NCI-H446 (cell line): Measurements from ENCODE around the gene MC1R.
"Not testable (repeated sequence)": the region's sequence is repeated elsewhere in the genome, so short reads cannot be mapped to it uniquely, and the experiment has no call there.

Source experiments
- DNase-seq, 2 experiments: peaks; one replicate each; lab custom pipeline; 2025; lab: John Stamatoyannopoulos, UW

Gene MC1R

DNA sequence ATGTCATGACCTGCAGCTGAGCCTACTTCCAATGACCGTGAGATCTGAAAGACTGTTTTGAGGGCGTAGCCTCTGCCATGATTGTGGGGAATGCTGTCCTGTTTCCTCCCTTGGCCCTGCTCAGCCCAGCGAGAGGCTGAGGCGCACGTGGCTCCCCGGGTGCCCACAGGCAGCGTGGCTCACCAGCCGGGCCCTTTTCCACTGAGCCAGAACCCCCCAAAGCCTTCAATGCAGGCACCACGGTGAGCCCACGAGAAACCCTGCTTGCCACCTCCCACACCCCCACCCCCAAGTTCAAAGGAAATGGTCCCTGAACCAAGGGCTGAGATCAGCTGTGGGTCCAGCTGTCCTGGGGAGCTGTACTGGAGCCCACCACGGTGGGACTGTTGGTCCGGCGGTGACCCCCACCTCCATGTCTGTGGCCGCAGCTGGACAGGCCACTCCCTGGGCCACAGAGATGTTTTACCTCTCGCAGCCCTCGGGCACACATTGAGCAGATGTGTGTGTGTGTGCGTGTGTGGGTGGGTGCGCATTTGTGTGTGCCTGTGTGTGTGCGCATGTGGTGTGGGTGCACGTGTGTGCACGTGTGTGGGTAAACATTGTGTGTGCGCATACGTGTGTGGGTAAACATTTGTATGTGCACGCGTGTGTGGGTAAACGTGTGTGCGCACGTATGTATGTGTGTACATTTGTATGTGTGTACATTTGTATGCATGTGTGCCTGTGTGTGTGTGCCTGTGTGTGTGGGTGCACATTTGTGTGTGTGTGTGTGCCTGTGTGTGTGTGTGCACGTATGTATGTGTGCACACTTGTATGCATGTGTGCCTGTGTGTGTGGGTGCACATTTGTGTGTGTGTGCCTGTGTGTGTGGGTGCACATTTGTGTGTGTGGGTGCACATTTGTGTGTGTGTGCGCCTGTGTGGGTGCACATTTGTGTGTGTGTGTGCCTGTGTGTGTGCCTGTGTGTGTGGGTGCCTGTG, 5.0 kb upstream of the MC1R start:
- no peak for DNase-seq

- DNase-seq, result not testable (repeated sequence)
Observed at GRCh38 chr16:89914642-89915285, 3.9 kb upstream of the MC1R start.

- no peak for DNase-seq
Observed at GRCh38 chr16:89915303-89916232, 3.1 kb upstream of the MC1R start.

GRCh38 chr16:89917773-89918452, 749 bp upstream of the MC1R start:
- DNase-seq, result peak in 1 of 2 experiments; percentile 25

GRCh38 chr16:89919535-89920406, 1.1 kb downstream of the MC1R start:
- DNase-seq, result no peak

- no peak for DNase-seq
Observed at GRCh38 chr16:89920723-89921122, 2.1 kb downstream of the MC1R start.

GRCh38 chr16:89921131-89921701, 2.6 kb downstream of the MC1R start:
- no peak for DNase-seq

DNA sequence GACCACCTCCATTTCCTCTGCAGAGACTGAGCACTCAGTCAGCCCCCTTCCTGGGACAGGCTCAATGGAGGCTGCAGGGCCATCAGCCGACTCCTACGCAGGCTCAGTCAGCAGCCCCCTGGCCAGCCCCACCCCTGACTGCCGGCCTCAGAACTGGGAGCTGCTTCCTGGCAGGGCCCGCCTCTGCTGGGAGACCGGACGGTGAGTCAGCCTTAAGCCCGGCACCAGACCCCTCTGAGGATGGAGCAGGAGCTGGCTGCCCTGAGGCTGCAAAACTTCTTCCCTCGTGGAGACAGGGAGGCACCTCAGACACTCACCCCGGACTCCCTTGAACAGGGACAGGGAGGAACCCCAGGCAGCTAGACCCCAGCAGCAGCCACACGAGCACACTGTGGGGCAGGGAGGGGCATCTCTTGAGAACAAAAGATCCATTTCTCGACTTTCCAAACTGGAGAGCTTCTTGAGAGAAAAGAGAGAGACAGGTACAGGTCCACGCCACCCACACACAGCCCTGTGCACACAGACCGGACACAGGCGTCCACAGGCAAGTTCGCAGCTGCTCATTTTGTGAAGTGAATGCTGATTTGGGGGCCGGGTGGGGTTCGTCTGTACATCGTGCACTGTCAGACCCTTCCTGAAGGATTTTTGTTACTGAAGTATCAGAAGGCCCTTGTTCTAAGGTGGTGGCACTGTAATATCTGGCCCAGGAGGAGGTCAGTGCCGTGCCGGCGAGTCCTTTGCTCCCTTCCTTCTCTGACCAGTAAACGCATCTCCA, 3.2 kb downstream of the MC1R start:
- peak in 1 of 2 experiments; percentile 45 for DNase-seq

DNA sequence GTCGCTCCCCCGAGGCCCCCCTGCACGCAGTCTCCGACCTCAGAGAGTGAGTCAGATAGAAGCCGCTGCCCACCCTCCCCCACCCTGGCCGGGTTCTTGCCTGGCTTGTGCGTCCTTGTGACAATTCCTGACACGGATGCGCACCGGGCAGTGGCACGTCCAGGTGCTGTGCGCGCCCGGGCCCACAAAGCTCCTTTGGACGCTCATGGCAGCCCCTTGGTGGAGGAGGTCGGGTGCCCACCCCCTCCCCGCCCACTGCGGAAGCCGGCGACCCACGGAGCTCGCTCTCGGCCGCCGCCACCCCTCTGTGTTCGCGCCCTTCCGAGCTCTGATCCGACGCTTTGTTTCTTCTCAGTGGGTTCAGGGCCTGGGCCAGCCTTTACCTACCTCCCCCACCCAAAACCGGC, 3.8 kb downstream of the MC1R start:
- DNase-seq, result peak in 1 of 2 experiments; percentile 52

DNA sequence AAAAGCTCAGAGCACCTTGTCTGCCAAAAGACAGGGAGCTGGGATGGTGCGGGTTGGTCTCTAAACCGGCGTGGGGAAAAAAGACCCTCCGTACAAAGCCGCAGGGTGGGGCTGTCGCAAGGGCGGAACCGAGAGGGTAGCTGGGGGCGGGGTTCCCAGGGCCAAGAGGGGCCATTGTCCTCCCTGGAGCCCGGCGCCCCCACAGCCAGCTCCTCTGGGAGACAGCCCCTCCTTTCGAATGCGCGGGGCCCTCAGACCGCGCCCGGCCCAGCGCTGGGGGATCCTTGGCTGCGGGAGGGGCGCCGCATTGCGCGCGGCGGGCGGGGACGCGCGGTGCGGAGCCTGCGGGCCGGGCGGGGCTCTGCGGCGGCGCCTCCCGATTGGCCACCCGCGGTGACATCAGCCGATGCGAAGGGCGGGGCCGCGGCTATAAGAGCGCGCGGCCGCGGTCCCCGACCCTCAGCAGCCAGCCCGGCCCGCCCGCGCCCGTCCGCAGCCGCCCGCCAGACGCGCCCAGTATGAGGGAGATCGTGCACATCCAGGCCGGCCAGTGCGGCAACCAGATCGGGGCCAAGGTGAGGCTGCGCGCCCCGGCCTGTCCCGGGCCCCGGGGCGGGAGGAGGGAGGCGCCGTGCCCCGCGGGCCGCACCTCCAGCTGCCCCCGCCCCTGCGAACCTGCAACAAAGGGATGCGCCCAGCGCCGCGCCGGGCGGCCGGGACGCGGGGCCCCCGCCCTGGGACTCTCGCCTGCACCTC, 4.4 kb downstream of the MC1R start, which contains the start of gene TUBB3:
TSS of gene TUBB3 (plus strand) at position 459 of the 756 bp plus-strand sequence. CDS start at position 519, 60 bp downstream.
- peak; percentile 43 to 86 for DNase-seq

- DNase-seq, result no peak
Observed at GRCh38 chr16:89923640-89924296, 5.1 kb downstream of the MC1R start.

GRCh38 chr16:89924297-89924924, 5.7 kb downstream of the MC1R start:
- DNase-seq, result peak; percentile 39 to 67

GRCh38 chr16:89924925-89925307, 6.3 kb downstream of the MC1R start:
- DNase-seq, result no peak

DNA sequence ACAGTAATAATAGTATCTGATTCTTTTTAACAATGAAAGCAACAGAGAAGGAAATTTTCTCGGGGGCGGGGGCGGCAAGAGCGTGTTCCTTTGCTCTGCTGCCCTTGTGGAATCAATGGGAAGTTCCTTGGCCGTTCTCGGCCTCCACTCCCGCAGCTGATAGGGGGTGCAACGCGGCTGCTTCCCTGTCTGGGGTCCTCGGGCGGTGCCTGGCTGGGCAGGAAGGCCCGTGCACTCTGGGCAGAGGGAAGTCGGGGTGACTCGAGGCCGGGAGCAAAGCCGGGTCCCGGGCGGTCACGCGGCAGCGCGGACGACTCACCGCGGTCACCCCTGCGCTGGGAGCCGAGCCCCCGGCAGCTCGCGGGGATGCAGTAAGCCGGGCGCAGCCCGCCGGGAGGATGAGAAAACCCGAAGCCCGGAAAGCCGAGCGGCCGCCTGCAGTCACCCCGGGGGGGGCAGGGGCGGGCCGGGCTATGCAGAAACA, 7.0 kb downstream of the MC1R start:
- DNase-seq, result no peak

GRCh38 chr16:89931305-89931896, 12.7 kb downstream of the MC1R start:
- no peak for DNase-seq

DNA sequence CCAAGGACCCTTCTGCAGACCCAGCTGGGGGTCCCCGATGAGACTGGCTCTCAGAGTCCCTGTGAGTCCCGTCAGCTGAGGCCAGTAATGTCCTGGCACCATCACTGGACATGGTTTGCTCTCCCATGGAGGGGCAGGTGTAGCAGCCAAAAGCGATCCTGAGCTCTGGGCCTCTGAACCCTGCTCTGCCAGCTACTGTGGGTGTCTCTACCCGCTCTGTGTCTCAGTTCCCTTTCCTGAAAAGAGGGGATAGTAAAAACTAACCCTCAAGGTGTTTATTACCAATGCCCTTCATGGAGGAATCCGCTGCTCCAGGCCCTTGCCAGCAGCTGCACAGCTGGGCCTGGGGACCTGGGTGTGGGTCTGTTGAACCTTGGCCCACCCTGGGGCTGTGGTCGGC, 13.3 kb downstream of the MC1R start:
- no peak for DNase-seq

DNA sequence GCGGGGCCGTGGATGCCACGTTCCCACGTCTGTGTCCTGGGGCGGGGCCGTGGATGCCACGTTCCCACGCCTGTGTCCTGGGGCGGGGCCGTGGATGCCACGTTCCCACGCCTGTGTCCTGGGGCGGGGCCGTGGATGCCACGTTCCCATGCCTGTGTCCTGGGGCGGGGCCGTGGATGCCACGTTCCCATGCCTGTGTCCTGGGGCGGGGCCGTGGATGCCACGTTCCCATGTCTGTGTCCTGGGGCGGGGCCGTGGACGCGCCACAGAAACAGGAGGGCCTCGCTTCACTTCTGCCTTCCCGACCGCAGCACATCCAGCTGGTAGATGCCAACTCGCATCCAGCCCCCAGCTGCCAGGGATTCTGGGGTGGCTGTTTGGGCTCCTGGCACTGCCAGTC, 15.4 kb downstream of the MC1R start:
- DNase-seq, result not testable (repeated sequence)
